ENCODE results near the gene KMT2E. TPM values are rescaled to one million over a fixed set of nuclear protein-coding genes. Genes with fewer than 3 reads are reported as not detected.

Gene KMT2E
- total and polyA plus RNA-seq, 4 donors = 20.3 to 277 (median 62.8) TPM

- H3K27me3 ChIP-seq (ENCODE audit: control insufficient read depth in 3 of 3, insufficient read depth in 3 of 3, low read length in 2 of 3) = no peaks in the 10 kb centered on the region
- no peak overlapping the region for H3K27ac ChIP-seq (ENCODE audit: low read depth in 1 of 2, low read length in 1 of 2)
- peaks cover 4 to 38% (median 24%) of the 10 kb centered on the region in 5 donors for H3K4me1 ChIP-seq (ENCODE audit: control insufficient read depth in 5 of 5, insufficient read depth in 5 of 5, low read length in 5 of 5)
Measured at GRCh38 chr7:104981672-104982037, 32.4 kb upstream of the KMT2E start.

DNA sequence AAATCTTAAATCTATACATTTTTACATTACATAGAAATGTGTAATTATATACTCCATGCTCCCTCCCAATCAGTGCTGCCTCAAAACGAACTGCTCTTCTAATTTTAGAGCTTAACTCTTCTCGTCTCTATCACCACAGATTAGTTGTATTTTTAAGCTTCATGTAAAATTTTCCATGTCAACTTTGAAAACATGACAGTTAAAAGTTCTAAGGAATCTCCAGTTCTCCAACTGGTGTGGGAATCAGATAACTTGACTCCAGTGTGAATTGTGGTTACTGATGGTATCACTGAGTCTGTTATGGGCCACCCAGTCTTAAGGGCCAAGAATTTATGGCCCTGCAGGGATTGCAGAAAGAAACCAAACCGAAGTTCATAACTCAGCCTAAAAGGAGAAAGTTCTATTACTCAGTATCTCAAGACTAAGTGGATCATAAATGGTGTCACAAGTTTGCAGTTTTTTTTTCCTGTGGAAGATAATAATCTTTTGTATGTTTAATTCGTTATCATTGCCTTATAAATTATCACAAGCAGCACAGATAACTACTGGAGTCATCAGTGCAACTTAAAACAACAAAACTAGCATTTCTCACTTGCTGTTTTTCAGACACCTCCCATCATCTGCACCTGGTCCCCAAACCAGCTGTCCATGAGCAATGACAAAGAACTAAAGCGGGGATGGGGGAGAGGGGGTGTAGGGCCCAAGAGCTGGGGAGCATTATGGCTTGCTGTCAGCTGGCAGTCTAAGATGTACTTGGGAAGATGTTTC, 31.5 kb upstream of the KMT2E start:
- Histone ChIP-seq H3K9me3 (ENCODE audit: control insufficient read depth in 4 of 4, insufficient read depth in 3 of 4, low read length in 3 of 4) (no peaks in the 10 kb centered on the region), H3K27me3 (ENCODE audit: control insufficient read depth in 3 of 3, insufficient read depth in 3 of 3, low read length in 2 of 3) (no peaks in the 10 kb centered on the region), H3K4me1 (ENCODE audit: control insufficient read depth in 5 of 5, insufficient read depth in 5 of 5, low read length in 5 of 5) (peaks cover 2 to 38% (median 24%) of the 10 kb centered on the region in 5 donors), H3K4me3 (no peak overlapping the region), H3K27ac (ENCODE audit: low read depth in 1 of 2, low read length in 1 of 2) (peak overlapping the region; percentile 96 to 98), H3K36me3 (ENCODE audit: control insufficient read depth in 4 of 4, insufficient read depth in 4 of 4, low read length in 4 of 4) (no peaks in the 10 kb centered on the region), H3K9ac (ENCODE audit: insufficient read depth in 1 of 2, low read length in 2 of 2) (peak overlapping the region in 1 of 2 donors; percentile 99)
- TF ChIP-seq, protein P1, sequence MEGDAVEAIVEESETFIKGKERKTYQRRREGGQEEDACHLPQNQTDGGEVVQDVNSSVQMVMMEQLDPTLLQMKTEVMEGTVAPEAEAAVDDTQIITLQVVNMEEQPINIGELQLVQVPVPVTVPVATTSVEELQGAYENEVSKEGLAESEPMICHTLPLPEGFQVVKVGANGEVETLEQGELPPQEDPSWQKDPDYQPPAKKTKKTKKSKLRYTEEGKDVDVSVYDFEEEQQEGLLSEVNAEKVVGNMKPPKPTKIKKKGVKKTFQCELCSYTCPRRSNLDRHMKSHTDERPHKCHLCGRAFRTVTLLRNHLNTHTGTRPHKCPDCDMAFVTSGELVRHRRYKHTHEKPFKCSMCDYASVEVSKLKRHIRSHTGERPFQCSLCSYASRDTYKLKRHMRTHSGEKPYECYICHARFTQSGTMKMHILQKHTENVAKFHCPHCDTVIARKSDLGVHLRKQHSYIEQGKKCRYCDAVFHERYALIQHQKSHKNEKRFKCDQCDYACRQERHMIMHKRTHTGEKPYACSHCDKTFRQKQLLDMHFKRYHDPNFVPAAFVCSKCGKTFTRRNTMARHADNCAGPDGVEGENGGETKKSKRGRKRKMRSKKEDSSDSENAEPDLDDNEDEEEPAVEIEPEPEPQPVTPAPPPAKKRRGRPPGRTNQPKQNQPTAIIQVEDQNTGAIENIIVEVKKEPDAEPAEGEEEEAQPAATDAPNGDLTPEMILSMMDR (IDR thresholded peaks at IDR 0.05; ENCODE audit: control extremely low read depth, extremely low read depth) = no peak
- ATAC-seq (ENCODE audit: insufficient read depth, low FRiP score) (no peak), DNase-seq (no peak)
- WGBS, 2 donors = 53 to 63% methylated on average over 5 of the region's 5 CpGs

More at GRCh38 chr7:104981672-104982037, 32.4 kb upstream of the KMT2E start:
- no peaks in the 10 kb centered on the region for H3K9me3 ChIP-seq (ENCODE audit: control insufficient read depth in 4 of 4, insufficient read depth in 3 of 4, low read length in 3 of 4)
- H3K4me3 ChIP-seq = no peak overlapping the region
- TF ChIP-seq, protein P1 (IDR thresholded peaks at IDR 0.05; ENCODE audit: control extremely low read depth, extremely low read depth) = no peak
- no peak for ATAC-seq (ENCODE audit: insufficient read depth, low FRiP score)
- peaks cover 0 to 2% (median 0%) of the 10 kb centered on the region in 4 donors for H3K36me3 ChIP-seq (ENCODE audit: control insufficient read depth in 4 of 4, insufficient read depth in 4 of 4, low read length in 4 of 4)
- no peak for DNase-seq
- H3K9ac ChIP-seq (ENCODE audit: insufficient read depth in 1 of 2, low read length in 2 of 2) = no peak overlapping the region
- WGBS, 2 donors = 55 to 56% methylated on average over 1 of the region's 1 CpG

GRCh38 chr7:104983076-104983577, 30.9 kb upstream of the KMT2E start:
- DNase-seq = peak in 1 of 3 donors; percentile 44
- H3K9ac ChIP-seq (ENCODE audit: insufficient read depth in 1 of 2, low read length in 2 of 2) = peak overlapping the region; percentile 65 to 99
- no peaks in the 10 kb centered on the region for H3K27me3 ChIP-seq (ENCODE audit: control insufficient read depth in 3 of 3, insufficient read depth in 3 of 3, low read length in 2 of 3)
- H3K9me3 ChIP-seq (ENCODE audit: control insufficient read depth in 4 of 4, insufficient read depth in 3 of 4, low read length in 3 of 4) = no peaks in the 10 kb centered on the region
- H3K27ac ChIP-seq (ENCODE audit: low read depth in 1 of 2, low read length in 1 of 2) = peak overlapping the region; percentile 96 to 98
- WGBS, 2 donors = 21 to 39% methylated on average over 13 of the region's 13 CpGs
- TF ChIP-seq, protein P1 (IDR thresholded peaks at IDR 0.05; ENCODE audit: control extremely low read depth, extremely low read depth) = no peak
- peak overlapping the region; percentile 66 for H3K4me3 ChIP-seq
- ATAC-seq (ENCODE audit: insufficient read depth, low FRiP score) = no peak
- H3K36me3 ChIP-seq (ENCODE audit: control insufficient read depth in 4 of 4, insufficient read depth in 4 of 4, low read length in 4 of 4) = no peaks in the 10 kb centered on the region
- H3K4me1 ChIP-seq (ENCODE audit: control insufficient read depth in 5 of 5, insufficient read depth in 5 of 5, low read length in 5 of 5) = peaks cover 2 to 35% (median 19%) of the 10 kb centered on the region in 5 donors

Data from lung (tissue), 12 donors.